ENCODE data around the gene PTRH1.

- TF ChIP-seq CTCF (conservative IDR thresholded peaks at IDR 0.05; ENCODE audit: low read length) (no peak), EZH2phosphoT487 (IDR thresholded peaks at IDR 0.05; ENCODE audit: borderline replicate concordance) (no peak)
These were observed 17.9 kb downstream of the PTRH1 start for GRCh38 chr9:127697575-127697974.

Measured in Loucy (cell line).